ENCODE measurements around the gene ASXL2.
"Not testable (repeated sequence)": the region's sequence is repeated elsewhere in the genome, so short reads cannot be mapped to it uniquely, and the experiment has no call there.

ASXL2 gene

GRCh38 chr2:25710750-25711149 is 167.5 kb downstream of the ASXL2 start:
- TF ChIP-seq SPI1 (IDR thresholded peaks at IDR 0.05; ENCODE audit: low read depth, low read length) (no peak), POLR2AphosphoS5 (IDR thresholded peaks at IDR 0.05; ENCODE audit: low read depth, low read length) (no peak), POU2F2 (IDR thresholded peaks at IDR 0.05; ENCODE audit: low read depth, low read length) (no peak), TAF1 (IDR thresholded peaks at IDR 0.05; ENCODE audit: low read depth, low read length) (no peak)
- no peak for FAIRE-seq

GRCh38 chr2:25709349-25709748 is 168.9 kb downstream of the ASXL2 start:
- no peak for FAIRE-seq
- no peak for DNase-seq (ENCODE audit: insufficient read length, low spot score)
- TF ChIP-seq PAX5 (IDR thresholded peaks at IDR 0.05; ENCODE audit: insufficient read depth, low read length, severe bottlenecking): no peak
- TF ChIP-seq SPI1 (IDR thresholded peaks at IDR 0.05; ENCODE audit: low read depth, low read length): no peak
- TF ChIP-seq POLR2AphosphoS5 (IDR thresholded peaks at IDR 0.05; ENCODE audit: low read depth, low read length): no peak
- TF ChIP-seq POLR2A (IDR thresholded peaks at IDR 0.05; ENCODE audit: low read depth, low read length): no peak
- no peak for TF ChIP-seq POU2F2 (IDR thresholded peaks at IDR 0.05; ENCODE audit: low read depth, low read length)
- no peak for TF ChIP-seq TAF1 (IDR thresholded peaks at IDR 0.05; ENCODE audit: low read depth, low read length)

More at GRCh38 chr2:25710750-25711149, 167.5 kb downstream of the ASXL2 start:
- no peak for DNase-seq (ENCODE audit: insufficient read length, low spot score)

GRCh38 chr2:25707927-25708590 is 170.2 kb downstream of the ASXL2 start:
- FAIRE-seq (no peak), DNase-seq (ENCODE audit: insufficient read length, low spot score) (no peak)
- TF ChIP-seq PAX5 (IDR thresholded peaks at IDR 0.05; ENCODE audit: insufficient read depth, low read length, severe bottlenecking) (no peak), POLR2A (IDR thresholded peaks at IDR 0.05; ENCODE audit: low read depth, low read length) (no peak), TAF1 (IDR thresholded peaks at IDR 0.05; ENCODE audit: low read depth, low read length) (no peak), SPI1 (IDR thresholded peaks at IDR 0.05; ENCODE audit: low read depth, low read length) (no peak), POU2F2 (IDR thresholded peaks at IDR 0.05; ENCODE audit: low read depth, low read length) (no peak), POLR2AphosphoS5 (IDR thresholded peaks at IDR 0.05; ENCODE audit: low read depth, low read length) (no peak)

- FAIRE-seq; DNase-seq (ENCODE audit: insufficient read length, low spot score): not testable (repeated sequence)
Measured at GRCh38 chr2:25705575-25705974, 172.7 kb downstream of the ASXL2 start.

- FAIRE-seq (no peak), DNase-seq (ENCODE audit: insufficient read length, low spot score) (no peak)
- no peak for TF ChIP-seq PAX5 (IDR thresholded peaks at IDR 0.05; ENCODE audit: insufficient read depth, low read length, severe bottlenecking)
- TF ChIP-seq POLR2AphosphoS5 (IDR thresholded peaks at IDR 0.05; ENCODE audit: low read depth, low read length): no peak
- no peak for TF ChIP-seq POU2F2 (IDR thresholded peaks at IDR 0.05; ENCODE audit: low read depth, low read length)
- no peak for TF ChIP-seq TAF1 (IDR thresholded peaks at IDR 0.05; ENCODE audit: low read depth, low read length)
- no peak for TF ChIP-seq SPI1 (IDR thresholded peaks at IDR 0.05; ENCODE audit: low read depth, low read length)
- no peak for TF ChIP-seq POLR2A (IDR thresholded peaks at IDR 0.05; ENCODE audit: low read depth, low read length)
Measured at GRCh38 chr2:25701801-25702200, 176.5 kb downstream of the ASXL2 start.

GRCh38 chr2:25700221-25700660 is 178.0 kb downstream of the ASXL2 start:
- no peak for TF ChIP-seq POLR2AphosphoS5 (IDR thresholded peaks at IDR 0.05; ENCODE audit: low read depth, low read length)
- no peak for TF ChIP-seq SPI1 (IDR thresholded peaks at IDR 0.05; ENCODE audit: low read depth, low read length)
- no peak for TF ChIP-seq POLR2A (IDR thresholded peaks at IDR 0.05; ENCODE audit: low read depth, low read length)
- TF ChIP-seq PAX5 (IDR thresholded peaks at IDR 0.05; ENCODE audit: insufficient read depth, low read length, severe bottlenecking): no peak
- TF ChIP-seq TAF1 (IDR thresholded peaks at IDR 0.05; ENCODE audit: low read depth, low read length): no peak
- FAIRE-seq (no peak), DNase-seq (ENCODE audit: insufficient read length, low spot score) (peak; percentile 37)

GRCh38 chr2:25699216-25699615 is 179.1 kb downstream of the ASXL2 start:
- no peak for TF ChIP-seq PAX5 (IDR thresholded peaks at IDR 0.05; ENCODE audit: insufficient read depth, low read length, severe bottlenecking)
- TF ChIP-seq POLR2AphosphoS5 (IDR thresholded peaks at IDR 0.05; ENCODE audit: low read depth, low read length): no peak
- no peak for TF ChIP-seq TAF1 (IDR thresholded peaks at IDR 0.05; ENCODE audit: low read depth, low read length)
- no peak for TF ChIP-seq SPI1 (IDR thresholded peaks at IDR 0.05; ENCODE audit: low read depth, low read length)
- no peak for TF ChIP-seq POLR2A (IDR thresholded peaks at IDR 0.05; ENCODE audit: low read depth, low read length)
- no peak for TF ChIP-seq POU2F2 (IDR thresholded peaks at IDR 0.05; ENCODE audit: low read depth, low read length)
- no peak for DNase-seq (ENCODE audit: insufficient read length, low spot score)
- FAIRE-seq: no peak

- no peak for DNase-seq (ENCODE audit: insufficient read length, low spot score)
- TF ChIP-seq POU2F2 (IDR thresholded peaks at IDR 0.05; ENCODE audit: low read depth, low read length) (no peak), PAX5 (IDR thresholded peaks at IDR 0.05; ENCODE audit: insufficient read depth, low read length, severe bottlenecking) (no peak), POLR2AphosphoS5 (IDR thresholded peaks at IDR 0.05; ENCODE audit: low read depth, low read length) (no peak), TAF1 (IDR thresholded peaks at IDR 0.05; ENCODE audit: low read depth, low read length) (no peak), POLR2A (IDR thresholded peaks at IDR 0.05; ENCODE audit: low read depth, low read length) (no peak), SPI1 (IDR thresholded peaks at IDR 0.05; ENCODE audit: low read depth, low read length) (no peak)
- no peak for FAIRE-seq
Measured at GRCh38 chr2:25698752-25699151, 179.5 kb downstream of the ASXL2 start.

- no peak for TF ChIP-seq TAF1 (IDR thresholded peaks at IDR 0.05; ENCODE audit: low read depth, low read length)
- no peak for TF ChIP-seq POLR2AphosphoS5 (IDR thresholded peaks at IDR 0.05; ENCODE audit: low read depth, low read length)
- no peak for TF ChIP-seq POU2F2 (IDR thresholded peaks at IDR 0.05; ENCODE audit: low read depth, low read length)
- TF ChIP-seq SPI1 (IDR thresholded peaks at IDR 0.05; ENCODE audit: low read depth, low read length): no peak
- TF ChIP-seq POLR2A (IDR thresholded peaks at IDR 0.05; ENCODE audit: low read depth, low read length): no peak
- TF ChIP-seq PAX5 (IDR thresholded peaks at IDR 0.05; ENCODE audit: insufficient read depth, low read length, severe bottlenecking): no peak
- FAIRE-seq: no peak
- DNase-seq (ENCODE audit: insufficient read length, low spot score): no peak
Measured at GRCh38 chr2:25697559-25698341, 180.5 kb downstream of the ASXL2 start.
